ENCODE measurements around the gene BCAR1. TPM values are rescaled to one million over a fixed set of nuclear protein-coding genes. Genes with fewer than 3 reads are reported as not detected.

BCAR1 gene, protein sequence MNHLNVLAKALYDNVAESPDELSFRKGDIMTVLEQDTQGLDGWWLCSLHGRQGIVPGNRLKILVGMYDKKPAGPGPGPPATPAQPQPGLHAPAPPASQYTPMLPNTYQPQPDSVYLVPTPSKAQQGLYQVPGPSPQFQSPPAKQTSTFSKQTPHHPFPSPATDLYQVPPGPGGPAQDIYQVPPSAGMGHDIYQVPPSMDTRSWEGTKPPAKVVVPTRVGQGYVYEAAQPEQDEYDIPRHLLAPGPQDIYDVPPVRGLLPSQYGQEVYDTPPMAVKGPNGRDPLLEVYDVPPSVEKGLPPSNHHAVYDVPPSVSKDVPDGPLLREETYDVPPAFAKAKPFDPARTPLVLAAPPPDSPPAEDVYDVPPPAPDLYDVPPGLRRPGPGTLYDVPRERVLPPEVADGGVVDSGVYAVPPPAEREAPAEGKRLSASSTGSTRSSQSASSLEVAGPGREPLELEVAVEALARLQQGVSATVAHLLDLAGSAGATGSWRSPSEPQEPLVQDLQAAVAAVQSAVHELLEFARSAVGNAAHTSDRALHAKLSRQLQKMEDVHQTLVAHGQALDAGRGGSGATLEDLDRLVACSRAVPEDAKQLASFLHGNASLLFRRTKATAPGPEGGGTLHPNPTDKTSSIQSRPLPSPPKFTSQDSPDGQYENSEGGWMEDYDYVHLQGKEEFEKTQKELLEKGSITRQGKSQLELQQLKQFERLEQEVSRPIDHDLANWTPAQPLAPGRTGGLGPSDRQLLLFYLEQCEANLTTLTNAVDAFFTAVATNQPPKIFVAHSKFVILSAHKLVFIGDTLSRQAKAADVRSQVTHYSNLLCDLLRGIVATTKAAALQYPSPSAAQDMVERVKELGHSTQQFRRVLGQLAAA
- total RNA-seq, result 42.5 and 46.4 TPM in 2 replicates

GRCh38 chr16:75251280-75252048, at the start of gene BCAR1:
Gene BCAR1 (minus strand): TSS chr16:75251624. CDS start chr16:75251482, 142 bp downstream.

GRCh38 chr16:75218256-75219076, 33.0 kb downstream of the BCAR1 start, which contains the start of gene CTRB1:
Gene CTRB1 (plus strand): TSS chr16:75218988. CDS start chr16:75219008, 20 bp downstream.

GRCh38 chr16:75206749-75207451, 44.5 kb downstream of the BCAR1 start, which contains the start of gene CTRB2:
Gene CTRB2 (minus strand): TSS chr16:75207161. CDS start chr16:75207141, 20 bp downstream.

Other genes starting within 250 kb of the BCAR1 start
- gene LDHD, start 134.8 kb downstream of the BCAR1 start, total RNA-seq, result 2.8 and 7.4 TPM in 2 replicates
- gene ZFP1, start 103.1 kb downstream of the BCAR1 start, total RNA-seq, result 7.4 and 8.6 TPM in 2 replicates
- not detected in 2 replicates for gene CTRB2, start 44.5 kb downstream of the BCAR1 start, total RNA-seq
- not detected in 2 replicates for gene CTRB1, start 32.6 kb downstream of the BCAR1 start, total RNA-seq
- gene CFDP1, start 181.9 kb upstream of the BCAR1 start, total RNA-seq, result 38.7 and 53.8 TPM in 2 replicates
- 6.8 and 8.1 TPM in 2 replicates for gene TMEM170A, start 213.1 kb upstream of the BCAR1 start, total RNA-seq
- gene CHST6, start 243.8 kb upstream of the BCAR1 start, total RNA-seq, result 0.54 and 0.56 TPM in 2 replicates

All from cardiac ventricle fibroblast (primary cell).